Suprapubic skin (tissue), 4 donors: ENCODE results near the gene EXO1. TPM values are rescaled to one million over a fixed set of nuclear protein-coding genes. Genes with fewer than 3 reads are reported as not detected.
A peak's percentile ranks its signal among the peaks of the same experiment; 100 is the strongest.
"Not testable (repeated sequence)": the region's sequence is repeated elsewhere in the genome, so short reads cannot be mapped to it uniquely, and the experiment has no call there.

ENCODE experiments used
- DNase-seq, 2 donors: peaks; one replicate each; pipeline ENCODE4 v3.0.0-alpha.2; 2019; ENCODE audit warnings: low spot score in 2 of 2
- H3K27ac ChIP-seq: fragments of 200-600 bp; sonication (generic); one replicate; pipeline ENCODE4 v1.5.1; 2019
- H3K27me3 ChIP-seq: fragments of 200-600 bp; sonication (generic); one replicate; pipeline ENCODE4 v1.5.1; 2019
- H3K36me3 ChIP-seq: fragments of 200-600 bp; sonication (generic); one replicate; pipeline ENCODE4 v1.5.1; 2019
- H3K4me1 ChIP-seq: fragments of 200-600 bp; sonication (generic); one replicate; pipeline ENCODE4 v1.5.1; 2019
- H3K4me3 ChIP-seq: fragments of 200-600 bp; sonication (generic); one replicate; pipeline ENCODE4 v1.5.1; 2019; ENCODE audit warnings: mild to moderate bottlenecking
- H3K9me3 ChIP-seq: fragments of 200-600 bp; sonication (generic); one replicate; pipeline ENCODE4 v1.5.1; 2019
- CTCF ChIP-seq, 2 donors: fragments of 200-600 bp in 1 of 2; fragments of 450-650 bp in 1 of 2; sonication (generic) in 1 of 2; IDR thresholded peaks; one replicate each; pipeline ENCODE4 v1.5.1; 2016 to 2019; ENCODE audit warnings: antibody characterized with exemption in 2 of 2, mild to moderate bottlenecking in 1 of 2, moderate library complexity in 1 of 2
- EP300 ChIP-seq: sonication (generic); formaldehyde crosslinking; IDR thresholded peaks from one replicate; pipeline ENCODE4 v1.6.1; 2017; ENCODE audit warnings: antibody characterized with exemption
- POLR2A ChIP-seq, 2 donors: fragments of 450-650 bp; IDR thresholded peaks; one replicate each; pipeline ENCODE4 v1.6.1; 2017; ENCODE audit warnings: antibody characterized with exemption in 2 of 2, mild to moderate bottlenecking in 2 of 2, moderate library complexity in 2 of 2
- POLR2AphosphoS5 ChIP-seq, 3 donors: sonication (generic); formaldehyde crosslinking; IDR thresholded peaks; one replicate each; pipeline ENCODE4 v1.6.1; 2017; ENCODE audit warnings: antibody characterized with exemption in 3 of 3
- WGBS: methylation state at CpG from one replicate; pipeline ENCODE4 v1.1.5; 2018; 5-methylcytosine and 5-hydroxymethylcytosine counted together
- total RNA-seq, 4 donors: library from RNA; depleted of rRNA; stranded (reverse); fragments of >200 nt; gene quantifications; one replicate each; pipeline ENCODE4 v1.1.0, GENCODE V29; 2016

Gene EXO1
- total RNA-seq, 4 donors from 2014 or later, result 0.48 to 1.6 (median 0.94) TPM

- H3K9me3 ChIP-seq, result no peaks in the 10 kb centered on the region
- H3K27ac ChIP-seq, result peak overlapping the region; percentile 93
- no peaks in the 10 kb centered on the region for H3K36me3 ChIP-seq
- H3K4me3 ChIP-seq, result peak overlapping the region; percentile 76
- peaks cover 12% of the 10 kb centered on the region for H3K4me1 ChIP-seq
- DNase-seq, result no peak
- no peak for TF ChIP-seq CTCF (IDR thresholded peaks at IDR 0.05)
- TF ChIP-seq POLR2AphosphoS5 (IDR thresholded peaks at IDR 0.05), result no peak
- no peak for TF ChIP-seq POLR2A (IDR thresholded peaks at IDR 0.05)
- TF ChIP-seq EP300, result no peak
- 78% methylated on average over 4 of the region's 4 CpGs for WGBS
- no peaks in the 10 kb centered on the region for H3K27me3 ChIP-seq
Measured at GRCh38 chr1:241846862-241847539, 1.0 kb upstream of the EXO1 start.

- no peak for TF ChIP-seq CTCF (IDR thresholded peaks at IDR 0.05)
- no peaks in the 10 kb centered on the region for H3K27me3 ChIP-seq
- peak overlapping the region; percentile 76 for H3K4me3 ChIP-seq
- peak overlapping the region; percentile 93 for H3K27ac ChIP-seq
- WGBS, result 13% methylated on average over 6 of the region's 6 CpGs
- peaks cover 12% of the 10 kb centered on the region for H3K4me1 ChIP-seq
- no peaks in the 10 kb centered on the region for H3K9me3 ChIP-seq
- DNase-seq, result no peak
- H3K36me3 ChIP-seq, result no peaks in the 10 kb centered on the region
Measured at GRCh38 chr1:241847540-241847795, 536 bp upstream of the EXO1 start.

GRCh38 chr1:241848686-241849344, 811 bp downstream of the EXO1 start:
- H3K27me3 ChIP-seq, result no peaks in the 10 kb centered on the region
- H3K9me3 ChIP-seq, result no peaks in the 10 kb centered on the region
- no peak for TF ChIP-seq POLR2A (IDR thresholded peaks at IDR 0.05)
- TF ChIP-seq EP300, result no peak
- TF ChIP-seq CTCF (IDR thresholded peaks at IDR 0.05), result no peak
- no peak for TF ChIP-seq POLR2AphosphoS5 (IDR thresholded peaks at IDR 0.05)
- no peak for DNase-seq
- 9% methylated on average over 13 of the region's 13 CpGs for WGBS
- H3K36me3 ChIP-seq, result no peaks in the 10 kb centered on the region
- H3K4me3 ChIP-seq, result peak overlapping the region; percentile 76
- H3K27ac ChIP-seq, result no peak overlapping the region
- H3K4me1 ChIP-seq, result peaks cover 12% of the 10 kb centered on the region

GRCh38 chr1:241849345-241849695, 1.3 kb downstream of the EXO1 start:
- Histone ChIP-seq H3K9me3 (no peaks in the 10 kb centered on the region), H3K4me3 (no peak overlapping the region), H3K36me3 (no peaks in the 10 kb centered on the region), H3K4me1 (peaks cover 12% of the 10 kb centered on the region), H3K27ac (no peak overlapping the region), H3K27me3 (no peaks in the 10 kb centered on the region)
- 56% methylated on average over 6 of the region's 6 CpGs for WGBS
- no peak for TF ChIP-seq POLR2AphosphoS5 (IDR thresholded peaks at IDR 0.05)
- no peak for TF ChIP-seq POLR2A (IDR thresholded peaks at IDR 0.05)
- no peak for TF ChIP-seq EP300
- TF ChIP-seq CTCF (IDR thresholded peaks at IDR 0.05), result no peak
- DNase-seq, result no peak

- H3K4me3 ChIP-seq, H3K36me3 ChIP-seq, H3K4me1 ChIP-seq, H3K27me3 ChIP-seq, H3K27ac ChIP-seq, H3K9me3 ChIP-seq, DNase-seq: not testable (repeated sequence)
- WGBS, result 98% methylated on average over 17 of the region's 41 CpGs
Measured at GRCh38 chr1:241855545-241856140, 7.6 kb downstream of the EXO1 start.
